Panc1 (cell line): ENCODE data around the gene RAC3. TPM values are rescaled to one million over a fixed set of nuclear protein-coding genes. Genes with fewer than 3 reads are reported as not detected.

Source experiments
- ATAC-seq: fragments of 200-7000 bp; cut with Tn5 transposase; 2 replicates; pipeline ENCODE4 v1.9.1; 2020; ENCODE audit warnings: mild to moderate bottlenecking, moderate library complexity
- Bru-seq: library from RNA; stranded (reverse); fragments of 400-500 nt; gene quantifications from one replicate; lab custom pipeline; 2021; lab: Mats Ljungman, UMichigan
- BruChase-seq, 2 experiments: library from RNA; stranded (reverse); fragments of 400-500 nt; gene quantifications; one replicate each; lab custom pipeline; 2021; lab: Mats Ljungman, UMichigan
- BruUV-seq: library from RNA; stranded (reverse); fragments of 400-500 nt; replicated peaks from 2 replicates; lab custom pipeline; 2021; lab: Mats Ljungman, UMichigan
- CTCF ChIA-PET: fragments of 300-600 bp; sonication (Branson Sonifier 250); formaldehyde crosslinking; loops from one replicate; lab custom pipeline; 2022; ENCODE audit warnings: antibody characterized with exemption; lab: Charles Lee
- POLR2A ChIA-PET: fragments of 300-600 bp; sonication (Branson Sonifier 250); formaldehyde crosslinking; loops from one replicate; lab custom pipeline; 2022; ENCODE audit warnings: antibody characterized with exemption; lab: Charles Lee
- DNase-seq: peaks from one replicate; pipeline ENCODE4 v3.0.0-alpha.2; 2010; ENCODE audit warnings: low read depth, low spot score
- H3K27ac ChIP-seq: 2 replicates; pipeline ENCODE4 v1.5.1; 2011; ENCODE audit warnings: mild to moderate bottlenecking, low read length, inconsistent platforms
- H3K27me3 ChIP-seq: fragments of 200-500 bp; sonication (Bioruptor generic); 2 replicates; pipeline ENCODE4 v1.6.0; 2014; ENCODE audit warnings: low read length, inconsistent platforms; ENCODE audit not compliant: control insufficient read depth, insufficient read depth
- H3K36me3 ChIP-seq: fragments of 200-500 bp; sonication (Bioruptor generic); 2 replicates; pipeline ENCODE4 v1.5.1; 2014; ENCODE audit warnings: inconsistent platforms, mild to moderate bottlenecking, low read length, moderate library complexity; ENCODE audit not compliant: control insufficient read depth, insufficient read depth
- H3K4me1 ChIP-seq: 2 replicates; pipeline ENCODE4 v1.5.1; 2011; ENCODE audit warnings: inconsistent platforms, mild to moderate bottlenecking, low read length, moderate library complexity; ENCODE audit not compliant: control insufficient read depth, insufficient read depth
- H3K4me3 ChIP-seq, 2 experiments: 2 replicates each; pipeline ENCODE4 v1.5.1; 2011 to 2012; ENCODE audit warnings: low read depth in 2 of 2, low read length in 2 of 2, mild to moderate bottlenecking in 2 of 2, inconsistent platforms in 1 of 2, moderate library complexity in 1 of 2
- H3K9me3 ChIP-seq: fragments of 200-500 bp; sonication (Bioruptor generic); 2 replicates; pipeline ENCODE4 v1.5.1; 2014; ENCODE audit warnings: low read depth, mild to moderate bottlenecking, inconsistent platforms, low read length, moderate library complexity; ENCODE audit not compliant: control insufficient read depth, insufficient read depth
- CTCF ChIP-seq: fragments of 450-650 bp; IDR thresholded peaks from 2 replicates; pipeline ENCODE4 v1.5.1; 2017; ENCODE audit warnings: mild to moderate bottlenecking
- POLR2AphosphoS5 ChIP-seq: IDR thresholded peaks from 2 replicates; pipeline ENCODE4 v1.6.1; 2012; ENCODE audit warnings: mild to moderate bottlenecking, low read depth, low read length, moderate library complexity
- REST ChIP-seq, 2 experiments: IDR thresholded peaks; 2 replicates each; pipeline ENCODE4 v1.6.1; 2011 to 2012; ENCODE audit warnings: low read depth in 2 of 2, control low read depth in 1 of 2, low read length in 1 of 2, mild to moderate bottlenecking in 1 of 2, moderate library complexity in 1 of 2; ENCODE audit not compliant: insufficient read depth in 1 of 2
- SIN3A ChIP-seq: IDR thresholded peaks from 2 replicates; pipeline ENCODE4 v1.6.1; 2012; ENCODE audit warnings: low read depth, mild to moderate bottlenecking, low read length, moderate library complexity, borderline replicate concordance; ENCODE audit not compliant: insufficient read depth
- TCF7L2 ChIP-seq: IDR thresholded peaks from 2 replicates; pipeline ENCODE4 v1.6.1; 2011; ENCODE audit warnings: mild to moderate bottlenecking, low read depth, low read length, inconsistent platforms
- in situ Hi-C: cut with HindIII; loops from 2 replicates; pipeline ENCODE4 v1.10.0; 2016; ENCODE audit warnings: low sequenced_read_pairs, low pct_unique_long_range_greater_than_20kb
- intact Hi-C: fragments of 100-400 bp; cut with micrococcal nuclease; formaldehyde crosslinking; loops from one replicate; pipeline ENCODE4 v1.10.0; 2022; ENCODE audit not compliant: unreplicated experiment
- long read RNA-seq: library from polyadenylated mRNA; unstranded; transcript quantifications from one replicate; pipeline ENCODE4 v2.0.0, GENCODE V29; 2021; ENCODE audit not compliant: unreplicated experiment
- polyA plus RNA-seq: library from polyadenylated mRNA; unstranded; fragments of >200 nt; gene quantifications from one replicate; pipeline ENCODE4 v1.2.1, GENCODE V29; 2012; ENCODE audit warnings: missing spikeins; ENCODE audit not compliant: insufficient read length
- total RNA-seq: library from RNA; stranded (reverse); gene quantifications from one replicate; pipeline ENCODE4 v1.2.1, GENCODE V29; 2021; ENCODE audit not compliant: unreplicated experiment

RAC3 gene
- total RNA-seq (39.4 TPM), Bru-seq, nascent RNA (percentile 51 among the genes with signal in this experiment), BruChase-seq, experiment 1, labeled RNA remaining after a 2-hour chase (percentile 60 among the genes with signal in this experiment), BruChase-seq, experiment 2, labeled RNA remaining after a 6-hour chase (percentile 75 among the genes with signal in this experiment)
- 84.7 TPM for polyA plus RNA-seq
- long read RNA-seq, partial matches to known transcripts, result 1 of 1 reads
- long read RNA-seq, other reads (novel, unspliced or antisense), result 0 of 1 reads

- H3K9me3 ChIP-seq, result no peaks in the 10 kb centered on the region
- in situ Hi-C loops, result no loop called here
- ChIA-PET CTCF (no interaction called here), POLR2A (no interaction called here)
- peak within 1 kb of the TSS; percentile 79 for H3K27ac ChIP-seq
- peaks cover 18% of the 10 kb centered on the region for H3K4me1 ChIP-seq
- peaks cover 2% of the 10 kb centered on the region; the same call in 1 of the 2 replicates for H3K36me3 ChIP-seq
- no peaks in the 10 kb centered on the region for H3K27me3 ChIP-seq
- ATAC-seq (peak; percentile 74), DNase-seq (no peak)
- intact Hi-C loops, result no loop called here
- no TSS peak for BruUV-seq
- TF ChIP-seq CTCF, result no peak
- no peak for TF ChIP-seq REST (IDR thresholded peaks at IDR 0.05; ENCODE audit: insufficient read depth in 1 of 2, low read depth in 2 of 2, low read length in 1 of 2)
- TF ChIP-seq POLR2AphosphoS5, result no peak; the same call in 1 of the 2 replicates
- TF ChIP-seq SIN3A, result peak; percentile 91; the same call in 1 of the 2 replicates
- no peak for TF ChIP-seq TCF7L2
- H3K4me3 ChIP-seq, result peak within 1 kb of the TSS; percentile 63 to 64
These were observed at the start of gene RAC3 for GRCh38 chr17:82031303-82031884. Gene RAC3 (plus strand): TSS chr17:82031678. CDS start chr17:82031762, 84 bp downstream.

- Histone ChIP-seq H3K27me3 (no peaks in the 10 kb centered on the region), H3K4me3 (no peak overlapping the region), H3K36me3 (no peaks in the 10 kb centered on the region), H3K27ac (no peak overlapping the region), H3K4me1 (peaks cover 6% of the 10 kb centered on the region), H3K9me3 (no peaks in the 10 kb centered on the region)
- ChIA-PET POLR2A (no interaction called here), CTCF (interaction anchor here (0.7 kb wide), 1 partner anchor 29 kb away, joined by 5 read pairs; no protein-coding TSS in a partner anchor)
- no peak for DNase-seq
- ATAC-seq, result no peak
- TF ChIP-seq TCF7L2 (no peak), SIN3A (no peak), REST (IDR thresholded peaks at IDR 0.05; ENCODE audit: insufficient read depth in 1 of 2, low read depth in 2 of 2, low read length in 1 of 2) (no peak), POLR2AphosphoS5 (no peak), CTCF (no peak)
- in situ Hi-C loops (no loop called here), intact Hi-C loops (no loop called here)
- BruUV-seq, result no TSS peak
These were observed 48.4 kb upstream of the RAC3 start for GRCh38 chr17:81983011-81983638.
